HCT116 (cell line): ENCODE data around the gene TEX29. TPM values are rescaled to one million over a fixed set of nuclear protein-coding genes. Genes with fewer than 3 reads are reported as not detected.

Experiments used
- ATAC-seq: fragments of 200-7000 bp; cut with Tn5 transposase; 2 replicates; pipeline ENCODE4 v1.9.1; 2020; ENCODE audit warnings: mild to moderate bottlenecking, moderate library complexity
- BruUV-seq: library from RNA; stranded (reverse); fragments of 400-500 nt; replicated peaks from 2 replicates; lab custom pipeline; 2021; lab: Mats Ljungman, UMichigan
- CTCF ChIA-PET: fragments of 300-600 bp; sonication (Branson Sonifier 250); formaldehyde crosslinking; loops from one replicate; lab custom pipeline; 2021; ENCODE audit warnings: antibody characterized with exemption; lab: Charles Lee
- POLR2A ChIA-PET: fragments of 300-600, 350-600 bp; sonication (Branson Sonifier 250); formaldehyde crosslinking; loops from one replicate; lab custom pipeline; 2021; ENCODE audit warnings: antibody characterized with exemption; lab: Charles Lee
- RAD21 ChIA-PET, 2 experiments: fragments of 300-600 bp; sonication (Branson Sonifier 250); formaldehyde crosslinking; loops; one replicate each; lab custom pipeline; 2023; ENCODE audit warnings: low total read pairs in 2 of 2; ENCODE audit not compliant: uncharacterized antibody in 2 of 2, unreplicated experiment in 2 of 2, low non-redundant PET in 1 of 2; lab: Charles Lee
- DNase-seq: peaks from one replicate; pipeline ENCODE4 v3.0.0-alpha.2; 2010; ENCODE audit warnings: low read depth, low spot score
- H2AFZ ChIP-seq: fragments of 200-600 bp; shearing (Covaris generic), sonication (generic); 2 replicates; pipeline ENCODE4 v1.6.1; 2017; ENCODE audit warnings: low read depth, mixed run types, mixed read lengths, antibody characterized with exemption, low read length; ENCODE audit not compliant: poor library complexity, severe bottlenecking
- H3K27ac ChIP-seq: 2 replicates; pipeline ENCODE4 v1.5.1; 2012; ENCODE audit warnings: low read depth, low read length
- H3K27me3 ChIP-seq: fragments of 200-600 bp; sonication (generic); 2 replicates; pipeline ENCODE4 v1.6.1; 2016; ENCODE audit warnings: mixed run types, low read length, mixed read lengths; ENCODE audit not compliant: insufficient read depth
- H3K36me3 ChIP-seq, 2 experiments: fragments of 200-500 bp in 1 of 2; fragments of 200-600 bp in 1 of 2; sonication (Bioruptor generic) in 1 of 2; sonication (generic) in 1 of 2; 2 replicates each; pipeline versions ENCODE4 v1.5.1 to v1.6.1; 2014 to 2016; ENCODE audit warnings: low read length in 2 of 2, inconsistent platforms in 1 of 2, mixed read lengths in 1 of 2, mixed run types in 1 of 2; ENCODE audit not compliant: insufficient read depth in 2 of 2, control insufficient read depth in 1 of 2
- H3K4me1 ChIP-seq, 2 experiments: fragments of 200-600 bp in 1 of 2; sonication (generic) in 1 of 2; 2 replicates each; pipeline versions ENCODE4 v1.5.1 to v1.6.1; 2012 to 2017; ENCODE audit warnings: low read length in 2 of 2, inconsistent platforms in 1 of 2, mild to moderate bottlenecking in 1 of 2, mixed read lengths in 1 of 2, mixed run types in 1 of 2, moderate library complexity in 1 of 2; ENCODE audit not compliant: insufficient read depth in 2 of 2, control insufficient read depth in 1 of 2
- H3K4me2 ChIP-seq: fragments of 200-600 bp; sonication (generic); 2 replicates; pipeline ENCODE4 v1.6.1; 2017; ENCODE audit warnings: mixed run types, low read length, mixed read lengths
- H3K4me3 ChIP-seq, 2 experiments: fragments of 200-600 bp in 1 of 2; sonication (generic) in 1 of 2; replicated peaks in 1 of 2; 2 replicates each; pipeline ENCODE4 v1.5.1; 2011 to 2016; ENCODE audit warnings: low read length in 2 of 2, control low read depth in 1 of 2, low read depth in 1 of 2, mild to moderate bottlenecking in 1 of 2, mixed read lengths in 1 of 2, mixed run types in 1 of 2
- H3K79me2 ChIP-seq: fragments of 200-600 bp; sonication (generic); 2 replicates; pipeline ENCODE4 v1.6.1; 2017; ENCODE audit warnings: mild to moderate bottlenecking, mixed run types, low read length, moderate library complexity, mixed read lengths; ENCODE audit not compliant: insufficient read depth
- H3K9ac ChIP-seq: fragments of 200-600 bp; sonication (generic); 2 replicates; pipeline ENCODE4 v1.6.1; 2016; ENCODE audit warnings: low read length, mixed read lengths
- H3K9me2 ChIP-seq: fragments of 200-600 bp; sonication (generic), shearing (Covaris generic); 2 replicates; pipeline ENCODE4 v1.6.1; 2017; ENCODE audit warnings: mixed run types, mild to moderate bottlenecking, moderate library complexity; ENCODE audit not compliant: insufficient read depth
- H3K9me3 ChIP-seq, 2 experiments: fragments of 200-500 bp in 1 of 2; fragments of 200-600 bp in 1 of 2; sonication (Bioruptor generic) in 1 of 2; sonication (generic) in 1 of 2; 2 replicates each; pipeline ENCODE4 v1.6.1; 2014 to 2017; ENCODE audit warnings: low read length in 2 of 2, mixed read lengths in 2 of 2, inconsistent platforms in 1 of 2, low read depth in 1 of 2, mild to moderate bottlenecking in 1 of 2, mixed run types in 1 of 2, moderate library complexity in 1 of 2; ENCODE audit not compliant: control insufficient read depth in 1 of 2, insufficient read depth in 1 of 2
- H4K20me1 ChIP-seq: fragments of 200-600 bp; sonication (generic), shearing (Covaris generic); 2 replicates; pipeline ENCODE4 v1.6.1; 2017; ENCODE audit warnings: mixed run types, mild to moderate bottlenecking, moderate library complexity; ENCODE audit not compliant: insufficient read depth
- CBX3 ChIP-seq: IDR thresholded peaks from 2 replicates; pipeline ENCODE4 v1.6.1; 2012; ENCODE audit warnings: low read depth
- CEBPB ChIP-seq: IDR thresholded peaks from 2 replicates; pipeline ENCODE4 v1.6.1; 2012; ENCODE audit warnings: low read depth
- EGR1 ChIP-seq: IDR thresholded peaks from 2 replicates; pipeline ENCODE4 v1.6.1; 2012; ENCODE audit warnings: low read depth
- ELF1 ChIP-seq: IDR thresholded peaks from 2 replicates; pipeline ENCODE4 v1.6.1; 2012; ENCODE audit warnings: low read depth, borderline replicate concordance
- EZH2 ChIP-seq: fragments of 200-600 bp; sonication (generic); IDR thresholded peaks from 2 replicates; pipeline ENCODE4 v1.6.1; 2017; ENCODE audit warnings: antibody characterized with exemption, mixed run types
- EZH2phosphoT487 ChIP-seq: fragments of 200-600 bp; IDR thresholded peaks from 2 replicates; pipeline ENCODE4 v1.6.1; 2018; ENCODE audit warnings: antibody characterized with exemption, borderline replicate concordance
- FOSL1 ChIP-seq: IDR thresholded peaks from 2 replicates; pipeline ENCODE4 v1.6.1; 2012; ENCODE audit warnings: low read depth
- JUND ChIP-seq: IDR thresholded peaks from 2 replicates; pipeline ENCODE4 v1.6.1; 2012
- POLR2A ChIP-seq: IDR thresholded peaks from 2 replicates; pipeline ENCODE4 v1.7.0; 2011; ENCODE audit warnings: borderline replicate concordance; ENCODE audit not compliant: insufficient read depth, insufficient read length; ENCODE audit errors: extremely low read depth
- POLR2AphosphoS5 ChIP-seq: IDR thresholded peaks from 2 replicates; pipeline ENCODE4 v1.6.1; 2011; ENCODE audit warnings: mild to moderate bottlenecking, low read depth, low read length, moderate library complexity
- SIN3A ChIP-seq: IDR thresholded peaks from 2 replicates; pipeline ENCODE4 v1.6.1; 2012; ENCODE audit warnings: low read depth
- SRF ChIP-seq: IDR thresholded peaks from 2 replicates; pipeline ENCODE4 v1.6.1; 2012; ENCODE audit warnings: low read depth
- TCF7L2 ChIP-seq: IDR thresholded peaks from 2 replicates; pipeline ENCODE4 v1.7.0; 2011; ENCODE audit warnings: borderline replicate concordance, inconsistent platforms; ENCODE audit not compliant: insufficient read depth, insufficient read length; ENCODE audit errors: extremely low read depth
- YY1 ChIP-seq: IDR thresholded peaks from 2 replicates; pipeline ENCODE4 v1.6.1; 2011; ENCODE audit warnings: low read length, low read depth, moderate library complexity, mild to moderate bottlenecking; ENCODE audit not compliant: insufficient replicate concordance; ENCODE audit errors: extremely low read depth
- ZFX ChIP-seq: fragments of 450-650 bp; IDR thresholded peaks from 2 replicates; pipeline ENCODE4 v1.6.1; 2017
- intact Hi-C: fragments of 100-400 bp; cut with micrococcal nuclease; formaldehyde crosslinking; loops from 2 replicates; pipeline ENCODE4 v1.10.0; 2022
- total RNA-seq: library from RNA; stranded (reverse); gene quantifications from one replicate; pipeline ENCODE4 v1.2.1, GENCODE V29; 2021; ENCODE audit not compliant: unreplicated experiment
- TF ChIP-seq, protein P1 (sequence below): IDR thresholded peaks from 2 replicates; pipeline ENCODE4 v1.6.1; 2012
- TF ChIP-seq, protein P2 (sequence below), 3 experiments: fragments of 200-600 bp in 1 of 3; sonication (generic) in 1 of 3; IDR thresholded peaks in 2 of 3; conservative IDR thresholded peaks in 1 of 3; 2 replicates each; pipeline ENCODE4 v1.5.1; 2012 to 2017; ENCODE audit warnings: low read depth in 2 of 3, low read length in 2 of 3, antibody characterized with exemption in 1 of 3, borderline replicate concordance in 1 of 3, control low read depth in 1 of 3, mild to moderate bottlenecking in 1 of 3, mixed read lengths in 1 of 3, mixed run types in 1 of 3, moderate library complexity in 1 of 3; ENCODE audit not compliant: insufficient read depth in 1 of 3
- TF ChIP-seq, protein P3 (sequence below): IDR thresholded peaks from 2 replicates; pipeline ENCODE4 v1.6.1; 2011; ENCODE audit warnings: mild to moderate bottlenecking, low read length, moderate library complexity; ENCODE audit not compliant: insufficient replicate concordance; ENCODE audit errors: extremely low read depth
- TF ChIP-seq, protein P4 (sequence below): IDR thresholded peaks from 2 replicates; pipeline ENCODE4 v1.6.1; 2012
- TF ChIP-seq, protein P5 (sequence below): IDR thresholded peaks from 2 replicates; pipeline ENCODE4 v1.6.1; 2012; ENCODE audit warnings: low read depth

TEX29 gene
- total RNA-seq, 1 experiment from 2014 or later: not detected

DNA sequence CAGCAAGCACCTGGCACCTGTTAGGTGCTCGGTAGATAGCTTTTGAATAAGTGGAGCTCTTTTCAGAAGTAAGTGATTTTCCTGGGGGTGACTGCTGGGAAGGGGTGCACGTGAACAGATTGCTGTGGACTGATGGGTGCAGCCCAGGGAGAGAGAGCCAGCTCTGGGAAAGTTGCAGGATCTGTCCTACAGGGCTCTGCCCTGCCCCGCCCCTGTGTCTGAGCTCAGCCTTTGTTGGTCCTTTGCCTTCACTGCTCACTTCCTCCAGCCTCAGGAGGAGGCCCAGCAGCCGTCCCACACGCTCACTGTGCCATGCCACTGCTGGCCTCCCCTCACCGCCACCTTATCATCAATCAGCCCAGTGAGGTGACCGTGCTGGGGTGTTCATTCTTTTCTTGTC, 33.7 kb upstream of the TEX29 start:
- no TSS peak for BruUV-seq
- POLR2A ChIA-PET: no interaction called here

More for the DNA sequence above, 33.7 kb upstream of the TEX29 start:
- H3K4me2 ChIP-seq: no peak overlapping the region
- intact Hi-C loops: no loop called here
- no peaks in the 10 kb centered on the region for H3K9me3 ChIP-seq
- no peak overlapping the region for H3K27ac ChIP-seq
- ATAC-seq (no peak), DNase-seq (no peak)
- CTCF ChIA-PET: no interaction called here
- no peak overlapping the region for H3K9ac ChIP-seq
- H2AFZ ChIP-seq: no peak overlapping the region
- H3K9me2 ChIP-seq: no peaks in the 10 kb centered on the region
- RAD21 ChIA-PET: no interaction called here
- TF ChIP-seq EZH2: no peak
- no peak for TF ChIP-seq EGR1
- TF ChIP-seq, protein P1, sequence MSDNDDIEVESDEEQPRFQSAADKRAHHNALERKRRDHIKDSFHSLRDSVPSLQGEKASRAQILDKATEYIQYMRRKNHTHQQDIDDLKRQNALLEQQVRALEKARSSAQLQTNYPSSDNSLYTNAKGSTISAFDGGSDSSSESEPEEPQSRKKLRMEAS: no peak
- TF ChIP-seq, protein P2, sequence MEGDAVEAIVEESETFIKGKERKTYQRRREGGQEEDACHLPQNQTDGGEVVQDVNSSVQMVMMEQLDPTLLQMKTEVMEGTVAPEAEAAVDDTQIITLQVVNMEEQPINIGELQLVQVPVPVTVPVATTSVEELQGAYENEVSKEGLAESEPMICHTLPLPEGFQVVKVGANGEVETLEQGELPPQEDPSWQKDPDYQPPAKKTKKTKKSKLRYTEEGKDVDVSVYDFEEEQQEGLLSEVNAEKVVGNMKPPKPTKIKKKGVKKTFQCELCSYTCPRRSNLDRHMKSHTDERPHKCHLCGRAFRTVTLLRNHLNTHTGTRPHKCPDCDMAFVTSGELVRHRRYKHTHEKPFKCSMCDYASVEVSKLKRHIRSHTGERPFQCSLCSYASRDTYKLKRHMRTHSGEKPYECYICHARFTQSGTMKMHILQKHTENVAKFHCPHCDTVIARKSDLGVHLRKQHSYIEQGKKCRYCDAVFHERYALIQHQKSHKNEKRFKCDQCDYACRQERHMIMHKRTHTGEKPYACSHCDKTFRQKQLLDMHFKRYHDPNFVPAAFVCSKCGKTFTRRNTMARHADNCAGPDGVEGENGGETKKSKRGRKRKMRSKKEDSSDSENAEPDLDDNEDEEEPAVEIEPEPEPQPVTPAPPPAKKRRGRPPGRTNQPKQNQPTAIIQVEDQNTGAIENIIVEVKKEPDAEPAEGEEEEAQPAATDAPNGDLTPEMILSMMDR (IDR thresholded peaks at IDR 0.05 in 2 of 3, conservative IDR thresholded peaks at IDR 0.05 in 1 of 3; ENCODE audit: borderline replicate concordance in 1 of 3, insufficient read depth in 1 of 3, low read depth in 2 of 3, low read length in 2 of 3): no peak
- no peak for TF ChIP-seq CEBPB
- TF ChIP-seq EZH2phosphoT487: no peak
- no peak for TF ChIP-seq POLR2AphosphoS5
- TF ChIP-seq, protein P3, sequence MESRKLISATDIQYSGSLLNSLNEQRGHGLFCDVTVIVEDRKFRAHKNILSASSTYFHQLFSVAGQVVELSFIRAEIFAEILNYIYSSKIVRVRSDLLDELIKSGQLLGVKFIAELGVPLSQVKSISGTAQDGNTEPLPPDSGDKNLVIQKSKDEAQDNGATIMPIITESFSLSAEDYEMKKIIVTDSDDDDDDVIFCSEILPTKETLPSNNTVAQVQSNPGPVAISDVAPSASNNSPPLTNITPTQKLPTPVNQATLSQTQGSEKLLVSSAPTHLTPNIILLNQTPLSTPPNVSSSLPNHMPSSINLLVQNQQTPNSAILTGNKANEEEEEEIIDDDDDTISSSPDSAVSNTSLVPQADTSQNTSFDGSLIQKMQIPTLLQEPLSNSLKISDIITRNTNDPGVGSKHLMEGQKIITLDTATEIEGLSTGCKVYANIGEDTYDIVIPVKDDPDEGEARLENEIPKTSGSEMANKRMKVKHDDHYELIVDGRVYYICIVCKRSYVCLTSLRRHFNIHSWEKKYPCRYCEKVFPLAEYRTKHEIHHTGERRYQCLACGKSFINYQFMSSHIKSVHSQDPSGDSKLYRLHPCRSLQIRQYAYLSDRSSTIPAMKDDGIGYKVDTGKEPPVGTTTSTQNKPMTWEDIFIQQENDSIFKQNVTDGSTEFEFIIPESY: no peak
- TF ChIP-seq, protein P4, sequence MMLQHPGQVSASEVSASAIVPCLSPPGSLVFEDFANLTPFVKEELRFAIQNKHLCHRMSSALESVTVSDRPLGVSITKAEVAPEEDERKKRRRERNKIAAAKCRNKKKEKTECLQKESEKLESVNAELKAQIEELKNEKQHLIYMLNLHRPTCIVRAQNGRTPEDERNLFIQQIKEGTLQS: no peak
- TF ChIP-seq SRF: no peak
- no peak for TF ChIP-seq YY1
- no peak for TF ChIP-seq TCF7L2
- no peak for TF ChIP-seq ELF1
- TF ChIP-seq ZFX: no peak
- TF ChIP-seq, protein P5, sequence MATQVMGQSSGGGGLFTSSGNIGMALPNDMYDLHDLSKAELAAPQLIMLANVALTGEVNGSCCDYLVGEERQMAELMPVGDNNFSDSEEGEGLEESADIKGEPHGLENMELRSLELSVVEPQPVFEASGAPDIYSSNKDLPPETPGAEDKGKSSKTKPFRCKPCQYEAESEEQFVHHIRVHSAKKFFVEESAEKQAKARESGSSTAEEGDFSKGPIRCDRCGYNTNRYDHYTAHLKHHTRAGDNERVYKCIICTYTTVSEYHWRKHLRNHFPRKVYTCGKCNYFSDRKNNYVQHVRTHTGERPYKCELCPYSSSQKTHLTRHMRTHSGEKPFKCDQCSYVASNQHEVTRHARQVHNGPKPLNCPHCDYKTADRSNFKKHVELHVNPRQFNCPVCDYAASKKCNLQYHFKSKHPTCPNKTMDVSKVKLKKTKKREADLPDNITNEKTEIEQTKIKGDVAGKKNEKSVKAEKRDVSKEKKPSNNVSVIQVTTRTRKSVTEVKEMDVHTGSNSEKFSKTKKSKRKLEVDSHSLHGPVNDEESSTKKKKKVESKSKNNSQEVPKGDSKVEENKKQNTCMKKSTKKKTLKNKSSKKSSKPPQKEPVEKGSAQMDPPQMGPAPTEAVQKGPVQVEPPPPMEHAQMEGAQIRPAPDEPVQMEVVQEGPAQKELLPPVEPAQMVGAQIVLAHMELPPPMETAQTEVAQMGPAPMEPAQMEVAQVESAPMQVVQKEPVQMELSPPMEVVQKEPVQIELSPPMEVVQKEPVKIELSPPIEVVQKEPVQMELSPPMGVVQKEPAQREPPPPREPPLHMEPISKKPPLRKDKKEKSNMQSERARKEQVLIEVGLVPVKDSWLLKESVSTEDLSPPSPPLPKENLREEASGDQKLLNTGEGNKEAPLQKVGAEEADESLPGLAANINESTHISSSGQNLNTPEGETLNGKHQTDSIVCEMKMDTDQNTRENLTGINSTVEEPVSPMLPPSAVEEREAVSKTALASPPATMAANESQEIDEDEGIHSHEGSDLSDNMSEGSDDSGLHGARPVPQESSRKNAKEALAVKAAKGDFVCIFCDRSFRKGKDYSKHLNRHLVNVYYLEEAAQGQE: no peak
- no peak for TF ChIP-seq FOSL1
- no peak for TF ChIP-seq SIN3A
- no peak for TF ChIP-seq JUND
- no peak for TF ChIP-seq POLR2A
- no peak for TF ChIP-seq CBX3
- peaks cover 14 to 21% of the 10 kb centered on the region in 2 experiments for H3K36me3 ChIP-seq
- no peaks in the 10 kb centered on the region for H3K27me3 ChIP-seq
- no peaks in the 10 kb centered on the region; the same call in 1 of the 2 replicates for H3K79me2 ChIP-seq
- no peaks in the 10 kb centered on the region for H4K20me1 ChIP-seq
- no peak overlapping the region for H3K4me3 ChIP-seq
- no peaks in the 10 kb centered on the region for H3K4me1 ChIP-seq
